Testis (tissue), 2 donors: ENCODE results near the gene AUTS2.

ENCODE experiments used
- POLR2A ChIP-seq: fragments of 450-650 bp; IDR thresholded peaks from one replicate; pipeline ENCODE4 v1.6.1; 2017; ENCODE audit warnings: antibody characterized with exemption, mild to moderate bottlenecking, moderate library complexity
- TF ChIP-seq, protein P1 (sequence below), 3 experiments: fragments of 450-650 bp in 2 of 3; fragments of 200-600 bp in 1 of 3; sonication (generic) in 1 of 3; IDR thresholded peaks; one replicate each; pipeline ENCODE4 v1.5.1; 2016 to 2019; ENCODE audit warnings: antibody characterized with exemption in 3 of 3, mild to moderate bottlenecking in 2 of 3, moderate library complexity in 1 of 3

DNA sequence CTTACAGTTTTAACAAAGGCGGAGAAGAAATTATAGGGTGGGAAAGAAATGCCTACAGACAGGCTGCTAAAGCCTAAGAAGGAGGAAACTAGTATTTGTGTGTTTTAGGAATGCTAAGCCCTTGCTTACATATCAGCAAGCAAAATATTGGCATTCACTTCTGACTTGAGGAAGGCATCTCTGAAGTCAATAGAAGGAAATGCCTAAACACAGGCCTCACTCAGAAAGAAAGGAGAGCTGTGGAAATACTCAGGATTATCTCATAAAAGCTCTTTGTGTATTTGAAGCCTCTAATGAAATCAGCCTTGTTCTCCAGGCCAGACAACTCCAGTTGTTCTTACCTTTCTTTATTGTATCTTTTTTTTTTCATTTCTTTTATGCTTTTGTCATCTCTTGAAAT, 158.0 kb downstream of the AUTS2 start:
- TF ChIP-seq, protein P1, sequence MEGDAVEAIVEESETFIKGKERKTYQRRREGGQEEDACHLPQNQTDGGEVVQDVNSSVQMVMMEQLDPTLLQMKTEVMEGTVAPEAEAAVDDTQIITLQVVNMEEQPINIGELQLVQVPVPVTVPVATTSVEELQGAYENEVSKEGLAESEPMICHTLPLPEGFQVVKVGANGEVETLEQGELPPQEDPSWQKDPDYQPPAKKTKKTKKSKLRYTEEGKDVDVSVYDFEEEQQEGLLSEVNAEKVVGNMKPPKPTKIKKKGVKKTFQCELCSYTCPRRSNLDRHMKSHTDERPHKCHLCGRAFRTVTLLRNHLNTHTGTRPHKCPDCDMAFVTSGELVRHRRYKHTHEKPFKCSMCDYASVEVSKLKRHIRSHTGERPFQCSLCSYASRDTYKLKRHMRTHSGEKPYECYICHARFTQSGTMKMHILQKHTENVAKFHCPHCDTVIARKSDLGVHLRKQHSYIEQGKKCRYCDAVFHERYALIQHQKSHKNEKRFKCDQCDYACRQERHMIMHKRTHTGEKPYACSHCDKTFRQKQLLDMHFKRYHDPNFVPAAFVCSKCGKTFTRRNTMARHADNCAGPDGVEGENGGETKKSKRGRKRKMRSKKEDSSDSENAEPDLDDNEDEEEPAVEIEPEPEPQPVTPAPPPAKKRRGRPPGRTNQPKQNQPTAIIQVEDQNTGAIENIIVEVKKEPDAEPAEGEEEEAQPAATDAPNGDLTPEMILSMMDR (IDR thresholded peaks at IDR 0.05), result no peak
- TF ChIP-seq POLR2A, result no peak
